H1 (cell line): ENCODE measurements around the gene ENO4.

ENCODE experiments used
- CREB1 ChIP-seq: IDR thresholded peaks from 2 replicates; pipeline ENCODE4 v1.6.1; 2012; ENCODE audit warnings: inconsistent platforms
- CTCF ChIP-seq, 3 experiments: IDR thresholded peaks; 1 replicate in 2 of 3; 2 replicates in 1 of 3; pipeline versions ENCODE4 v1.5.1 to v1.6.1; 2011; ENCODE audit warnings: low read length in 3 of 3, mild to moderate bottlenecking in 3 of 3, inconsistent platforms in 2 of 3, low read depth in 1 of 3, moderate library complexity in 1 of 3; ENCODE audit not compliant: insufficient read depth in 1 of 3; ENCODE audit errors: control extremely low read depth in 1 of 3
- EZH2 ChIP-seq: fragments of 200-600 bp; sonication (generic); IDR thresholded peaks from 2 replicates; pipeline ENCODE4 v1.7.1; 2012; ENCODE audit warnings: low read depth, mild to moderate bottlenecking, moderate library complexity, low read length, inconsistent platforms; ENCODE audit not compliant: severe bottlenecking
- TCF12 ChIP-seq: IDR thresholded peaks from 2 replicates; pipeline ENCODE4 v1.6.1; 2011; ENCODE audit warnings: low read depth, mild to moderate bottlenecking, low read length
- TEAD4 ChIP-seq: IDR thresholded peaks from 2 replicates; pipeline ENCODE4 v1.6.1; 2012; ENCODE audit warnings: low read depth, low read length, inconsistent platforms, mixed read lengths
- TF ChIP-seq, protein P1 (sequence below): IDR thresholded peaks from 2 replicates; pipeline ENCODE4 v1.6.1; 2011; ENCODE audit warnings: low read length, improper control_type of control experiment

DNA sequence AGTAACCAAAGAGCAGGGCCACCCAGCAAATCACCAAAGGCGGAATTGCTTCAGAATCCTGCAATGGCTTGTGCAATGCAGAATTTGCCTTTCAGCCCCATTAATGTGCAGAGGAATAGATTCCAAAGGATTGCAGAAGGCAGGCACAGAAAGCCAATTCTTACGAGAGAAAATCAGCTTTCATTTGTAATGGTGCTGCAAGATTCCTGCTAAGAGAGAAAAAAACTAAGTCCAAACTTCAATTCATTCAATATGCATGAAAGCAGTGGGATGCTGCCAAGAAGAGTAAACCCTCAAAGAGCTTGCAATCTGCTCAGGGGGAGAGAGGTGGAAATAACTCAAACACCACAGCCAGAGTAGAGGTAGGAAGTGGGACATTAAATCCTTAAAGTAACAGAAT, 70.4 kb downstream of the ENO4 start:
- TF ChIP-seq TEAD4 (no peak), CTCF (IDR thresholded peaks at IDR 0.05; ENCODE audit: control extremely low read depth in 1 of 3, insufficient read depth in 1 of 3, low read depth in 1 of 3, low read length in 3 of 3) (no peak), CREB1 (no peak), EZH2 (no peak), TCF12 (no peak)
- TF ChIP-seq, protein P1, sequence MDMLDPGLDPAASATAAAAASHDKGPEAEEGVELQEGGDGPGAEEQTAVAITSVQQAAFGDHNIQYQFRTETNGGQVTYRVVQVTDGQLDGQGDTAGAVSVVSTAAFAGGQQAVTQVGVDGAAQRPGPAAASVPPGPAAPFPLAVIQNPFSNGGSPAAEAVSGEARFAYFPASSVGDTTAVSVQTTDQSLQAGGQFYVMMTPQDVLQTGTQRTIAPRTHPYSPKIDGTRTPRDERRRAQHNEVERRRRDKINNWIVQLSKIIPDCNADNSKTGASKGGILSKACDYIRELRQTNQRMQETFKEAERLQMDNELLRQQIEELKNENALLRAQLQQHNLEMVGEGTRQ, result 0 out of 2 replicates have a peak, but pooled peaks have one; percentile 18
